GM06990 (cell line): ENCODE results near the gene CHL1.

Source experiments
- DNase-seq: peaks from one replicate; pipeline ENCODE4 v3.0.0-alpha.2; 2011; ENCODE audit not compliant: insufficient read length; ENCODE audit errors: extremely low read depth
- H3K27me3 ChIP-seq: replicated peaks from 2 replicates; pipeline ENCODE4 v1.6.0; 2011; ENCODE audit warnings: low read length; ENCODE audit not compliant: control insufficient read depth, insufficient read depth
- H3K36me3 ChIP-seq: 2 replicates; pipeline ENCODE4 v1.5.1; 2011; ENCODE audit warnings: low read length; ENCODE audit not compliant: control insufficient read depth, insufficient read depth
- H3K4me3 ChIP-seq: replicated peaks from 2 replicates; pipeline ENCODE4 v1.5.1; 2011; ENCODE audit warnings: low read depth, mild to moderate bottlenecking, control low read depth, low read length
- CTCF ChIP-seq: IDR thresholded peaks from 2 replicates; pipeline ENCODE4 v1.5.1; 2011; ENCODE audit warnings: low read length, control low read depth, mild to moderate bottlenecking, inconsistent platforms; ENCODE audit not compliant: insufficient read depth, poor library complexity, severe bottlenecking

The CHL1 gene

GRCh38 chr3:330494-331115 lies 134.0 kb downstream of the CHL1 start:
- no peak for DNase-seq
- H3K27me3 ChIP-seq, result no peaks in the 10 kb centered on the region
- H3K4me3 ChIP-seq, result no peak overlapping the region
- H3K36me3 ChIP-seq, result no peaks in the 10 kb centered on the region
- no peak for TF ChIP-seq CTCF

DNA sequence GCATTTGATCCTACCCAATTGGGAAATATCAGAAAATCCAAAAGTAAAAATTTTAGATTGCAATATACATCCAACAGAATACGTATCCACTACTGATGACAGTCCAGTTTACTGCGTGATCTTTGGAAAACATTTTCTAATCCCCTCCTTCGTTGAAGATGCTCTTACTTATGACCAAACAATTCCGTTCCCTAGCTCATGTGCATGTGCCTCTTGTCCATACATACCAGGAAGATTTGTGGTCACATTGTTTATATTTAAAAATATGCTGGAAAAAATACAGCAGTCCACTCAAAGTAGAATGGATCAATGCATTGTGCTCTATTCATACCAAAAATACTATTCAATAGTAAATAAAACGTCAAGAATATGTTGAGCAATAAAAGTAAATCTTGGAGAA lies 135.3 kb downstream of the CHL1 start:
- TF ChIP-seq CTCF, result no peak
- H3K27me3 ChIP-seq, result no peaks in the 10 kb centered on the region
- DNase-seq, result no peak
- no peak overlapping the region for H3K4me3 ChIP-seq
- no peaks in the 10 kb centered on the region for H3K36me3 ChIP-seq

DNA sequence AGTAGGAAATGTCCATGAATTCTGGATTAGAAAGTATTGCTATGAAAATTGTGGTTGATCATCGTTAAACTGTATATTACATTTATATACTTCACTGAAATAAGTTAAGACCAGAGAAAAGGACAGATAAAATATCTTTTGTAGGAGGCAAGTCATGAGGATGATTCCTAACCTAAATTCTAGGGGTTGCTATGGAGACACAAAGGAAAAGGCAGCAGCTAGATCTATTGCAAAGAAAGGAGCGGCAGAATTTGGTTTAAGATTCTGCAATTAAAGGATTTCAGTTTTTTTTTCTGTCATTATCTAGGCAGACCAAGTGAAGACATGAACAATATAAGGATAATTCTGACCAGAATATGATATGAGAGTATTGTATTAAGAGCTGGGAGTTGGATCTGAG lies 136.1 kb downstream of the CHL1 start:
- no peak for TF ChIP-seq CTCF
- Histone ChIP-seq H3K4me3 (no peak overlapping the region), H3K36me3 (no peaks in the 10 kb centered on the region), H3K27me3 (no peaks in the 10 kb centered on the region)
- no peak for DNase-seq

DNA sequence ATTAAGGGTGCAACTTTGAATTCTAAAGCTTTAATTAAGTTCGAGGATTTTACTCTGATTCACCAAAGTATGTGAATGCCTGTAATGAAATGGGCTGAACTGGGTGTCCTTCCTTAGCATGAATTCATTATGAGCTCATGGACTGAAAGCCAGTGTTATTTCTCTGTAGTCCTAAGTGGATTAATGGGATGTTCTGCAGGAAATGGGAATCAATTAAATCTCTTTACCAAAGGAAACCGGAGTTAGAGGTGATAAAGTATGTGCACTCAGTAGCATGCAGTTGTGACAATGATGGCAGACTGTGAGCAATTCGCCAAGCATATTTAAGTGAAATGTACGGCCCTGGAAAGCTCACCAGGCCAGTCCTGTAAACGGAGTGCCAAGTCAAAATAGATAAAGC lies 138.7 kb downstream of the CHL1 start:
- H3K27me3 ChIP-seq, result no peaks in the 10 kb centered on the region

DNA sequence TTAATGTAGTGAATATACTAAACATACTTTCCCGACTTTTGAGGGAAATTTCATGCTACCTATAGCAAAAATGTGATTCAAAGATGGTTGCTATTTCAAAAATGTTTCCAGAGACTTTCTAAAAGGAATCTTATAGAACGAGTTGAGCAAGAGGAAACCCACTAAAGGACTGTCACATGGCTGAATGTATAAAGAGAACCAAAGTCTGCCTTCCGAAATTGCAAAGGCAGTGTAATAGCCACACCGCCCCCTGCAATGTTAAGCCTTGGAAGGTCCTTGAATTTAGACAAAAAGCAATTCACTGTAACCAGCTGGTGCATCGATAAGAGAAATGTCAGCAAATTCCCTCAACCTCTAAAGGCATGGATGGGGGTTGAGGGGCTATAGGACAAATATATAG lies 142.8 kb downstream of the CHL1 start:
- no peaks in the 10 kb centered on the region for H3K27me3 ChIP-seq
- H3K36me3 ChIP-seq, result no peaks in the 10 kb centered on the region
- no peak for TF ChIP-seq CTCF
- DNase-seq, result no peak
- H3K4me3 ChIP-seq, result no peak overlapping the region

More for the DNA sequence above, 138.7 kb downstream of the CHL1 start:
- Histone ChIP-seq H3K36me3 (no peaks in the 10 kb centered on the region), H3K4me3 (no peak overlapping the region)
- no peak for DNase-seq
- TF ChIP-seq CTCF, result no peak

DNA sequence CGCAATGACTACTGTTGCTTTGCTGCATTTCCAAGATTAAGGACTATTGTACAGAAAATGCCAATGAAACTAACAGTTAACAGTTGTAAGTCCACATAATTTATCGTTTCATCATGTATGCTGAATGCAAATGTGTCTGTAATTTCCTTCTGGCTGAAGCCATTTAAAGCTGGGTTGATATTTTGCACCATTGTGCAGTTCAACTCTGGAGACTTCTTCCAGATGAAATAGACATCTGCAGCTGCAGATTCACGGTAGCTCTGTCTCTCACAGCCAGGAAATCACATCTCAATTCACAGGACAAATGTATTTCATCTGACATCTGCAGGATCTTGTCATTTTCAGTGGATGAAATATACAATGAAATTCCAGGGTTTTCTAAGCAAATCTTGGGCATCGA lies 145.4 kb downstream of the CHL1 start:
- no peak for DNase-seq
- TF ChIP-seq CTCF, result no peak
- no peaks in the 10 kb centered on the region for H3K36me3 ChIP-seq
- no peaks in the 10 kb centered on the region for H3K27me3 ChIP-seq
- no peak overlapping the region for H3K4me3 ChIP-seq
